Testis (tissue), 3 donors: Measurements from ENCODE around the gene GPR135. TPM values are rescaled to one million over a fixed set of nuclear protein-coding genes. Genes with fewer than 3 reads are reported as not detected.

Experiments
- DNase-seq: peaks from one replicate; pipeline ENCODE4 v3.0.0-alpha.2; 2019
- H3K27ac ChIP-seq, 2 donors: fragments of 200-600 bp; sonication (generic); one replicate each; pipeline ENCODE4 v1.5.1; 2019
- H3K27me3 ChIP-seq: fragments of 200-600 bp; sonication (generic); one replicate; pipeline ENCODE4 v1.5.1; 2019
- H3K36me3 ChIP-seq: fragments of 200-600 bp; sonication (generic); one replicate; pipeline ENCODE4 v1.5.1; 2017; ENCODE audit warnings: low read depth; ENCODE audit errors: missing control alignments
- H3K4me1 ChIP-seq: fragments of 200-600 bp; sonication (generic); one replicate; pipeline ENCODE4 v1.5.1; 2019
- H3K4me3 ChIP-seq, 2 donors: fragments of 200-600 bp; sonication (generic); one replicate each; pipeline ENCODE4 v1.5.1; 2017 to 2019
- H3K9me3 ChIP-seq: fragments of 200-600 bp; sonication (generic); one replicate; pipeline ENCODE4 v1.5.1; 2017
- POLR2A ChIP-seq: fragments of 450-650 bp; IDR thresholded peaks from one replicate; pipeline ENCODE4 v1.6.1; 2017; ENCODE audit warnings: antibody characterized with exemption, mild to moderate bottlenecking, moderate library complexity
- WGBS, 2 donors: methylation state at CpG; one replicate each; pipeline ENCODE4 v1.1.5; 2018; 5-methylcytosine and 5-hydroxymethylcytosine counted together
- intact Hi-C: fragments of 100-400 bp; cut with DNase I; formaldehyde crosslinking; loops from one replicate; pipeline ENCODE4 v1.15.1; 2023; ENCODE audit warnings: low total_unique reads
- polyA plus RNA-seq: library from polyadenylated mRNA; stranded (reverse); fragments of 350-450 nt; fragmentation: Illumina TruSeq; extraction: RNeasy Lipid Tissue Mini Kit (QIAGEN cat#74804); gene quantifications from one replicate; pipeline ENCODE4 v1.2.3, GENCODE V29; 2014; ENCODE audit warnings: low read depth, low replicate concordance; ENCODE audit not compliant: insufficient read depth
- total RNA-seq, 2 donors: library from RNA; depleted of rRNA; stranded (reverse); fragments of >200 nt; gene quantifications; one replicate each; pipeline ENCODE4 v1.2.3, GENCODE V29; 2016
- TF ChIP-seq, protein P1 (sequence below), 3 experiments: fragments of 450-650 bp in 2 of 3; fragments of 200-600 bp in 1 of 3; sonication (generic) in 1 of 3; IDR thresholded peaks; one replicate each; pipeline ENCODE4 v1.5.1; 2016 to 2019; ENCODE audit warnings: antibody characterized with exemption in 3 of 3, mild to moderate bottlenecking in 2 of 3, moderate library complexity in 1 of 3

The GPR135 gene
- total and polyA plus RNA-seq, 3 donors from 2014 or later: 25.8 to 71.2 (median 33.1) TPM

DNA sequence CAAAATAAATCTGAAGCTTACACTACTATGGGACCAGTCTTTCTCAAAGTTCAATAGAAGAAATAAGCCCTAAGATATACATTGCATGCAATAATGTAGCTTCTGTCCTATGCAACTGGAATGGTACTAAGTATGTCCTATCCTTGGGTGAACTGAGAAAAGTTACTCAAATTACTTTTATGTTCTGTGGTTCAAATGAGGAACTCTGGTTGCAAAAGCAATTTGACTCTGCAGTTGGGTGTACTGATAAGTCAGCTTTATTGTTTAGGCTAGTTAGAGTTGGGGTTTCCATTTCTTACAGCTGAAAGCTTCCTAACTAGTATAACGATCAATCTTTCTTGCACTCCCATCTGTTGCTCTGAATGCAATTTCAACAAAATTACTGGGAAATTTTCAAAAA is 29.2 kb downstream of the GPR135 start:
- no peak for TF ChIP-seq POLR2A
- WGBS, 2 donors: 89 to 91% methylated on average over 1 of the region's 1 CpG
- no peak overlapping the region for H3K27ac ChIP-seq
- no peaks in the 10 kb centered on the region for H3K9me3 ChIP-seq
- H3K4me1 ChIP-seq: no peaks in the 10 kb centered on the region
- intact Hi-C loops: no loop called here
- no peaks in the 10 kb centered on the region for H3K27me3 ChIP-seq
- H3K36me3 ChIP-seq: no peaks in the 10 kb centered on the region
- H3K4me3 ChIP-seq: no peak overlapping the region
- no peak for DNase-seq

DNA sequence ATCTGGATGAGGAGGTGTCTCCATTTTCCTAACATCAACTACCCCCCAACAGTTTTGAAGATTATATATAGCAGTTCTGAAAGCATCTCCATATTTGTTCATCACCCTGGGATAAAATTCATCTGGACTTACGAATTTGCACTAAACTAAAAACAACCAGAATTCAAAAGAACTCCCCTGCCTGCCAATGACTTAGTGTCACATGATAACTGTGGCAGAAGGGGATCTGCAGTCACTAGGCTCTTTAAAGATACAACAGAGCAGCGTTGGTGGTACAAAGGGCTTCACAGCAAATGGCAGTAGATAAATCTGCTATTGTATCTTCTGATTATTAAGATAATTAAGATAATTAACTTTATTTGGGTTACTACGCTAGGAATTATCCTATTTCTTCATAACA is 30.1 kb downstream of the GPR135 start:
- no peaks in the 10 kb centered on the region for H3K27me3 ChIP-seq
- no peaks in the 10 kb centered on the region for H3K36me3 ChIP-seq
- 87 to 92% methylated on average over 3 of the region's 3 CpGs for WGBS, 2 donors
- H3K27ac ChIP-seq: no peak overlapping the region
- H3K4me1 ChIP-seq: no peaks in the 10 kb centered on the region
- no peaks in the 10 kb centered on the region for H3K9me3 ChIP-seq
- intact Hi-C loops: no loop called here
- H3K4me3 ChIP-seq: no peak overlapping the region
- DNase-seq: no peak
- TF ChIP-seq, protein P1, sequence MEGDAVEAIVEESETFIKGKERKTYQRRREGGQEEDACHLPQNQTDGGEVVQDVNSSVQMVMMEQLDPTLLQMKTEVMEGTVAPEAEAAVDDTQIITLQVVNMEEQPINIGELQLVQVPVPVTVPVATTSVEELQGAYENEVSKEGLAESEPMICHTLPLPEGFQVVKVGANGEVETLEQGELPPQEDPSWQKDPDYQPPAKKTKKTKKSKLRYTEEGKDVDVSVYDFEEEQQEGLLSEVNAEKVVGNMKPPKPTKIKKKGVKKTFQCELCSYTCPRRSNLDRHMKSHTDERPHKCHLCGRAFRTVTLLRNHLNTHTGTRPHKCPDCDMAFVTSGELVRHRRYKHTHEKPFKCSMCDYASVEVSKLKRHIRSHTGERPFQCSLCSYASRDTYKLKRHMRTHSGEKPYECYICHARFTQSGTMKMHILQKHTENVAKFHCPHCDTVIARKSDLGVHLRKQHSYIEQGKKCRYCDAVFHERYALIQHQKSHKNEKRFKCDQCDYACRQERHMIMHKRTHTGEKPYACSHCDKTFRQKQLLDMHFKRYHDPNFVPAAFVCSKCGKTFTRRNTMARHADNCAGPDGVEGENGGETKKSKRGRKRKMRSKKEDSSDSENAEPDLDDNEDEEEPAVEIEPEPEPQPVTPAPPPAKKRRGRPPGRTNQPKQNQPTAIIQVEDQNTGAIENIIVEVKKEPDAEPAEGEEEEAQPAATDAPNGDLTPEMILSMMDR (IDR thresholded peaks at IDR 0.05): no peak
- no peak for TF ChIP-seq POLR2A

DNA sequence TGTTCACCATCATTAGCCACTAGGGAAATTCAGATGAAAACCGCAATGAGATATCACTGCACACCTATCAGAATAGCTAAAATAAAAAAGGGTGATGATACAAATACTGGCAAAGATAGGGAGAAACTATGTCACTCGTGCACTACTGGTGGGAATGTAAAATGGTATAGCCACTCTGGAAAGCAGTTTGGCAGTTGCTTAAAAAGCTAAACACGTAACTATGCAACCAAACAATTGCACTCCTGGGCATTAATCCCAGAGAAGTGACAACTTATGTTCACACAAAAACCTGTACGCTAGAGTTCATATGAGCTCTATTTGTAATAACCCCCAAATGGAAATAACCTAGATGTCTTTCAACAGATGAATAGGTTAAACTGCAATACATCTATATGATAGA is 35.4 kb downstream of the GPR135 start:
- Histone ChIP-seq H3K36me3 (no peaks in the 10 kb centered on the region), H3K4me3 (no peak overlapping the region), H3K9me3 (no peaks in the 10 kb centered on the region), H3K4me1 (peaks cover 19% of the 10 kb centered on the region), H3K27me3 (no peaks in the 10 kb centered on the region), H3K27ac (no peak overlapping the region)
- TF ChIP-seq, protein P1 (IDR thresholded peaks at IDR 0.05): no peak
- no peak for TF ChIP-seq POLR2A
- 86 to 88% methylated on average over 4 of the region's 4 CpGs for WGBS, 2 donors
- no peak for DNase-seq
- intact Hi-C loops: loop anchor here (10.0 kb wide), 1 partner anchor 245 kb away; the partner anchor contains the start of gene DAAM1

DNA sequence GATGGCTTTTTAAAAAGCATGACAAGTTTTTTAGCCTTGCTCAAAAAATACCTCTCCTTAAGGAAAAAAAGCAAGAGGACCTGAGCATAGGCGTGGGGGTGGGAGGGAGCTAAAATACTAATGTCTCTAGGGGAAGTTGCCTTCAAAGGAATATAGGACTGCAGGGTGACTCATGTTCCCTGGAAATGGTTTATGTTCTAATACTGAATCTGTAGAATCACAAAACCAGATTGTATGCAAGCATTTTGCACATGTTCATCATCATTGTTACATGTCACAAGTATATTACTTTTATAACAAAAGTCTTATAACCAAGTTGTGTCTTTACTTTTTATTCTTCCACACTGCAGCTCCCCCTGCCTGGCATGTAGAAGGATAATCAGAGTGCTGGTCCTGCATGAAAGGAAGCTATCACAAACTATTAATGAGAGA is 36.6 kb downstream of the GPR135 start:
- 36 to 57% methylated on average over 1 of the region's 1 CpG for WGBS, 2 donors
- H3K36me3 ChIP-seq: no peaks in the 10 kb centered on the region
- H3K27me3 ChIP-seq: no peaks in the 10 kb centered on the region
- peak overlapping the region in 1 of 2 donors; percentile 42 for H3K27ac ChIP-seq
- DNase-seq: peak; percentile 43
- TF ChIP-seq, protein P1 (IDR thresholded peaks at IDR 0.05): peak; percentile 20 to 40 (median 36)
- no peak for TF ChIP-seq POLR2A
- H3K9me3 ChIP-seq: no peaks in the 10 kb centered on the region
- no peak overlapping the region for H3K4me3 ChIP-seq
- peaks cover 19% of the 10 kb centered on the region for H3K4me1 ChIP-seq
- intact Hi-C loops: loop anchor here (10.0 kb wide), 1 partner anchor 244 kb away; the partner anchor contains the start of gene DAAM1

DNA sequence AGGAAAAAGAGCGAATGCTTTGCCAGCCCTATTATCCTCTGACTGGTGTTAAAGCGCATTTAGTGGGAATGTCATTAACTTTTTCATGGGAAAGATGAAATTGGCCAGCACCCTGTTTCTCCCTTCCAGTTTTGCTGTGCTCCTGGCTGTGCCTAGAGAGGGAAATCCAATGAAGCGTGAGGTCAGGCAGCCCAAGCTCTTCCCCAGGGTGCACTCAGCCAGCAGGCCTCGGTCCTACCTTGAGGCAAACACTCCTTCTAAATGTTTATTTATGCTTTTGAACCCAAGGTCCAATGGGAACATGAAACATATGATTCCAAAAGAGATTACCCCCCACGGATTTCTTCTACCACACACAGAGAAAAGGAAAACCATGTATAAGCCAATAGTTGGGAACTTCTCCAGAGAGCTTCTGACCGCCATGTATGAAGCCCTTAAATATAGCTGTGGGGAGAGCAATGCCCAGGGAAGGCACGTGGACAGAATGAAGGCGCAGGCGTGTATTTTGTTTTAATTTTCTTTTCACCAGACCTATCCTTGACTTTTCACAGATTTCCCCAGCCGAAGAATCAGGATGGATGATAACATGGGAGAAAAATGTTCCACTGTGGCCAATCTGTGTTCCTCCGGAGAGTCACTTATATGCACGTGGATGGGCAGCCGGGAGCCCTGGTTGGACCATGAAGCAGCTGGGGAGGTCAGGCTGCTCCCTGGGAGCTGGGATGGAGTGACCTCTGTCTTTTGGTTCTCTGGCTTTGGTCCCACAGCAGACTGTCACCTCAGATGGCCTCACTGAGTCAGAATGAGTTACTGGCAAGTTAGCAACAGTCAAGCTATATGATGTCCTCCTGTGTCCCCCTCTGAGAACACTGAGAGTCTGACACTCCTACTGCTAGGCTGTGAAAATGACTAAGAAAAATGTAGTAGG is 37.3 kb downstream of the GPR135 start:
- Histone ChIP-seq H3K4me1 (peaks cover 19% of the 10 kb centered on the region), H3K4me3 (no peak overlapping the region), H3K27me3 (no peaks in the 10 kb centered on the region), H3K36me3 (no peaks in the 10 kb centered on the region), H3K9me3 (no peaks in the 10 kb centered on the region), H3K27ac (peak overlapping the region in 1 of 2 donors; percentile 42)
- peak; percentile 50 for DNase-seq
- intact Hi-C loops: loop anchor here (10.0 kb wide), 1 partner anchor 243 kb away; the partner anchor contains the start of gene DAAM1
- 51 to 53% methylated on average over 13 of the region's 13 CpGs for WGBS, 2 donors
- no peak for TF ChIP-seq POLR2A
- TF ChIP-seq, protein P1 (IDR thresholded peaks at IDR 0.05): no peak
